SK-N-MC (cell line): Measurements from ENCODE around the gene TRPM7.

Source experiments
- EZH2 ChIP-seq: fragments of 200-600 bp; sonication (generic); IDR thresholded peaks from one replicate; pipeline ENCODE4 v1.6.1; 2017; ENCODE audit warnings: antibody characterized with exemption
- FOXP2 ChIP-seq: optimal IDR thresholded peaks from 2 replicates; pipeline ENCODE3; 2011; ENCODE audit warnings: mild to moderate bottlenecking, moderate library complexity; ENCODE audit not compliant: insufficient read depth; ENCODE audit errors: extremely low read length, control extremely low read depth
- POLR2AphosphoS5 ChIP-seq: IDR thresholded peaks from 2 replicates; pipeline ENCODE4 v1.6.1; 2012; ENCODE audit warnings: mild to moderate bottlenecking, low read depth, low read length, borderline replicate concordance

DNA sequence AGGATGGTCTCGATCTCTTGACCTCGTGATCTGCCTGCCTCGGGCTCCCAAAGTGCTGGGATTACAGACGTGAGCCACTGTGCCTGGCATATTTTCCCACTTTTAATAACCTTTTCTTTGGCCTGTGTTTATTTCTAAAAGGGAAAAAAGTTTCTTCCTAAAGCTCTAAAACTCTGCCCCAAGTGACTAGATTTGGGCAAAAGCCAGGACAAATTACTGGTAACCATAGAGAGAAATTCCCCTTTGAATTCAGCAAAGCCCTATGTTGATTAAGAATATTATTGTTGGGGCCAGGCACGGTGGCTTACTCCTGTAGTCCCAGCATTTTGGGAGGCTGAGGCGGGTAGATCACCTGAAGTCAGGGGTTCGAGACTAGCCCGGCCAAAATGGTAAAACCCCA is 11.5 kb upstream of the TRPM7 start:
- no peak for TF ChIP-seq POLR2AphosphoS5
- no peak for TF ChIP-seq EZH2
- no peak for TF ChIP-seq FOXP2
